Skeletal muscle tissue (tissue), 4 donors: ENCODE results near the gene P2RY6. TPM values are rescaled to one million over a fixed set of nuclear protein-coding genes. Genes with fewer than 3 reads are reported as not detected.
A peak's percentile ranks its signal among the peaks of the same experiment; 100 is the strongest.

Experiments
- H3K27ac ChIP-seq: one replicate; pipeline ENCODE4 v1.7.0; 2013; ENCODE audit warnings: mild to moderate bottlenecking, low read depth, low read length, inconsistent platforms
- H3K27me3 ChIP-seq, 3 donors: one replicate each; pipeline ENCODE4 v1.7.0; 2013; ENCODE audit warnings: low read length in 3 of 3; ENCODE audit not compliant: control insufficient read depth in 3 of 3, insufficient read depth in 3 of 3
- H3K36me3 ChIP-seq, 3 donors: one replicate each; pipeline ENCODE4 v1.7.0; 2013; ENCODE audit warnings: low read length in 3 of 3; ENCODE audit not compliant: control insufficient read depth in 3 of 3, insufficient read depth in 3 of 3
- H3K4me1 ChIP-seq, 3 donors: one replicate each; pipeline ENCODE4 v1.7.0; 2013; ENCODE audit warnings: low read length in 3 of 3, mild to moderate bottlenecking in 3 of 3; ENCODE audit not compliant: control insufficient read depth in 3 of 3, insufficient read depth in 3 of 3
- H3K4me3 ChIP-seq, 3 donors: one replicate each; pipeline ENCODE4 v1.7.0; 2013; ENCODE audit warnings: low read length in 3 of 3
- H3K9ac ChIP-seq, 3 donors: one replicate each; pipeline ENCODE4 v1.7.0; 2013; ENCODE audit warnings: low read length in 3 of 3, mild to moderate bottlenecking in 3 of 3, moderate library complexity in 2 of 3, low read depth in 1 of 3
- H3K9me3 ChIP-seq, 3 donors: one replicate each; pipeline ENCODE4 v1.7.0; 2013; ENCODE audit warnings: low read length in 3 of 3; ENCODE audit not compliant: control insufficient read depth in 3 of 3
- total RNA-seq: library from RNA; depleted of rRNA; stranded (reverse); fragments of >200 nt; gene quantifications from one replicate; pipeline ENCODE4 v1.2.3, GENCODE V29; 2014
- donor health status: Osteomylitis.

The P2RY6 gene
- total RNA-seq, 1 donor from 2014 or later: 2.1 TPM

- peaks cover 46 to 61% (median 48%) of the 10 kb centered on the region in 3 donors for H3K4me1 ChIP-seq
- peak overlapping the region; percentile 27 to 35 (median 34) for H3K4me3 ChIP-seq
- no peaks in the 10 kb centered on the region for H3K27me3 ChIP-seq
- H3K27ac ChIP-seq: peak overlapping the region; percentile 62
- no peaks in the 10 kb centered on the region for H3K9me3 ChIP-seq
- peak overlapping the region; percentile 3 to 82 (median 17) for H3K9ac ChIP-seq
- H3K36me3 ChIP-seq: peaks cover 0 to 5% (median 3%) of the 10 kb centered on the region in 3 donors
These were observed 42.2 kb downstream of the P2RY6 start for GRCh38 chr11:73314117-73314961.

GRCh38 chr11:73315293-73316020 lies 43.3 kb downstream of the P2RY6 start:
- H3K4me3 ChIP-seq: no peak overlapping the region
- H3K36me3 ChIP-seq: peaks cover 0 to 5% (median 3%) of the 10 kb centered on the region in 3 donors
- no peaks in the 10 kb centered on the region for H3K27me3 ChIP-seq
- peaks cover 42 to 58% (median 50%) of the 10 kb centered on the region in 3 donors for H3K4me1 ChIP-seq
- H3K27ac ChIP-seq: peak overlapping the region; percentile 62
- no peaks in the 10 kb centered on the region for H3K9me3 ChIP-seq
- peak overlapping the region in 1 of 3 donors; percentile 8 for H3K9ac ChIP-seq

GRCh38 chr11:73316422-73316821 lies 44.3 kb downstream of the P2RY6 start:
- Histone ChIP-seq H3K9me3 (no peaks in the 10 kb centered on the region), H3K27ac (peak overlapping the region; percentile 54), H3K4me1 (peaks cover 51 to 60% (median 54%) of the 10 kb centered on the region in 3 donors), H3K9ac (no peak overlapping the region), H3K36me3 (peaks cover 0 to 5% (median 3%) of the 10 kb centered on the region in 3 donors), H3K27me3 (no peaks in the 10 kb centered on the region), H3K4me3 (no peak overlapping the region)

- Histone ChIP-seq H3K9ac (peak overlapping the region in 2 of 3 donors; percentile 8 to 25), H3K4me1 (peaks cover 55 to 61% (median 60%) of the 10 kb centered on the region in 3 donors), H3K27me3 (no peaks in the 10 kb centered on the region), H3K36me3 (peaks cover 0 to 3% (median 0%) of the 10 kb centered on the region in 3 donors), H3K4me3 (peak overlapping the region in 2 of 3 donors; percentile 10 to 13), H3K9me3 (no peaks in the 10 kb centered on the region), H3K27ac (peak overlapping the region; percentile 54)
These were observed 45.2 kb downstream of the P2RY6 start for GRCh38 chr11:73317373-73317772.

GRCh38 chr11:73317803-73318202 lies 45.7 kb downstream of the P2RY6 start:
- peaks cover 57 to 61% (median 61%) of the 10 kb centered on the region in 3 donors for H3K4me1 ChIP-seq
- H3K9me3 ChIP-seq: no peaks in the 10 kb centered on the region
- peak overlapping the region; percentile 54 for H3K27ac ChIP-seq
- H3K9ac ChIP-seq: peak overlapping the region in 2 of 3 donors; percentile 8 to 25
- H3K27me3 ChIP-seq: no peaks in the 10 kb centered on the region
- peak overlapping the region in 1 of 3 donors; percentile 13 for H3K4me3 ChIP-seq
- peaks cover 0 to 3% (median 0%) of the 10 kb centered on the region in 3 donors for H3K36me3 ChIP-seq

- H3K27me3 ChIP-seq: no peaks in the 10 kb centered on the region
- peaks cover 60 to 64% (median 61%) of the 10 kb centered on the region in 3 donors for H3K4me1 ChIP-seq
- H3K4me3 ChIP-seq: no peak overlapping the region
- no peaks in the 10 kb centered on the region for H3K9me3 ChIP-seq
- peak overlapping the region; percentile 54 for H3K27ac ChIP-seq
- H3K9ac ChIP-seq: no peak overlapping the region
- H3K36me3 ChIP-seq: peaks cover 0 to under 1% (median 0%) of the 10 kb centered on the region in 3 donors
These were observed 46.4 kb downstream of the P2RY6 start for GRCh38 chr11:73318501-73319011.

- Histone ChIP-seq H3K9me3 (no peaks in the 10 kb centered on the region), H3K27ac (peak overlapping the region; percentile 33), H3K36me3 (no peaks in the 10 kb centered on the region), H3K4me3 (peak overlapping the region in 1 of 3 donors; percentile 13), H3K9ac (peak overlapping the region in 1 of 3 donors; percentile 50), H3K27me3 (no peaks in the 10 kb centered on the region), H3K4me1 (peaks cover 54 to 65% (median 59%) of the 10 kb centered on the region in 3 donors)
These were observed 48.8 kb downstream of the P2RY6 start for GRCh38 chr11:73320763-73321603.

- H3K36me3 ChIP-seq: no peaks in the 10 kb centered on the region
- no peaks in the 10 kb centered on the region for H3K9me3 ChIP-seq
- H3K4me3 ChIP-seq: peak overlapping the region in 1 of 3 donors; percentile 13
- H3K4me1 ChIP-seq: peaks cover 50 to 68% (median 58%) of the 10 kb centered on the region in 3 donors
- H3K9ac ChIP-seq: peak overlapping the region in 1 of 3 donors; percentile 50
- H3K27ac ChIP-seq: peak overlapping the region; percentile 72
- H3K27me3 ChIP-seq: no peaks in the 10 kb centered on the region
These were observed 49.7 kb downstream of the P2RY6 start for GRCh38 chr11:73321604-73322381.
